ENCODE results near the gene ARL5A.

Gene ARL5A

GRCh38 chr2:151837926-151838325 lies 9.7 kb upstream of the ARL5A start:
- Histone ChIP-seq H3K36me3 (replicated peaks) (no peaks in the 10 kb centered on the region), H3K4me3 (ENCODE audit: low read depth, low read length) (no peak overlapping the region), H3K27me3 (replicated peaks) (no peaks in the 10 kb centered on the region), H3K27ac (no peak overlapping the region)
- DNase-seq, result no peak
- in situ Hi-C loops (cut with HindIII; ENCODE audit: low pct_ligation_motif_present, low sequenced_read_pairs), result no loop called here
- TF ChIP-seq CTCF (IDR thresholded peaks at IDR 0.05; ENCODE audit: low read depth, low read length, missing control alignments), result no peak

- no peak overlapping the region for H3K4me3 ChIP-seq (ENCODE audit: low read depth, low read length)
- DNase-seq, result no peak
- TF ChIP-seq CTCF (IDR thresholded peaks at IDR 0.05; ENCODE audit: low read depth, low read length, missing control alignments), result no peak
- H3K27ac ChIP-seq, result no peak overlapping the region
- H3K36me3 ChIP-seq (replicated peaks), result no peaks in the 10 kb centered on the region
- H3K27me3 ChIP-seq (replicated peaks), result no peaks in the 10 kb centered on the region
- in situ Hi-C loops (cut with HindIII; ENCODE audit: low pct_ligation_motif_present, low sequenced_read_pairs), result no loop called here
Observed at GRCh38 chr2:151833984-151834383, 5.8 kb upstream of the ARL5A start.

GRCh38 chr2:151830961-151831360 lies 2.7 kb upstream of the ARL5A start:
- TF ChIP-seq CTCF (IDR thresholded peaks at IDR 0.05; ENCODE audit: low read depth, low read length, missing control alignments), result no peak
- in situ Hi-C loops (cut with HindIII; ENCODE audit: low pct_ligation_motif_present, low sequenced_read_pairs), result no loop called here
- Histone ChIP-seq H3K36me3 (replicated peaks) (no peaks in the 10 kb centered on the region), H3K27me3 (replicated peaks) (no peaks in the 10 kb centered on the region), H3K4me3 (ENCODE audit: low read depth, low read length) (no peak overlapping the region), H3K27ac (no peak overlapping the region)
- no peak for DNase-seq

GRCh38 chr2:151828890-151829324 lies 686 bp upstream of the ARL5A start:
- Histone ChIP-seq H3K27ac (no peak overlapping the region), H3K27me3 (replicated peaks) (no peaks in the 10 kb centered on the region), H3K4me3 (ENCODE audit: low read depth, low read length) (peak overlapping the region; percentile 96), H3K36me3 (replicated peaks) (no peaks in the 10 kb centered on the region)
- in situ Hi-C loops (cut with HindIII; ENCODE audit: low pct_ligation_motif_present, low sequenced_read_pairs), result no loop called here
- no peak for TF ChIP-seq CTCF (IDR thresholded peaks at IDR 0.05; ENCODE audit: low read depth, low read length, missing control alignments)
- DNase-seq, result no peak

- Histone ChIP-seq H3K27me3 (replicated peaks) (no peaks in the 10 kb centered on the region), H3K27ac (peak overlapping the region; percentile 72), H3K4me3 (ENCODE audit: low read depth, low read length) (peak overlapping the region; percentile 96), H3K36me3 (replicated peaks) (no peaks in the 10 kb centered on the region)
- in situ Hi-C loops (cut with HindIII; ENCODE audit: low pct_ligation_motif_present, low sequenced_read_pairs), result no loop called here
- peak; percentile 9 for DNase-seq
- TF ChIP-seq CTCF (IDR thresholded peaks at IDR 0.05; ENCODE audit: low read depth, low read length, missing control alignments), result no peak
Observed at GRCh38 chr2:151827564-151828142, 568 bp downstream of the ARL5A start.

GRCh38 chr2:151826737-151827157 lies 1.5 kb downstream of the ARL5A start:
- H3K36me3 ChIP-seq (replicated peaks), result no peaks in the 10 kb centered on the region
- no peaks in the 10 kb centered on the region for H3K27me3 ChIP-seq (replicated peaks)
- no peak for TF ChIP-seq CTCF (IDR thresholded peaks at IDR 0.05; ENCODE audit: low read depth, low read length, missing control alignments)
- H3K4me3 ChIP-seq (ENCODE audit: low read depth, low read length), result peak overlapping the region; percentile 96
- in situ Hi-C loops (cut with HindIII; ENCODE audit: low pct_ligation_motif_present, low sequenced_read_pairs), result no loop called here
- H3K27ac ChIP-seq, result no peak overlapping the region
- DNase-seq, result no peak

Measured in brain microvascular endothelial cell (primary cell).